Ovary (tissue), 3 donors: ENCODE data around the gene CEP72.

ENCODE experiments used
- CTCF ChIP-seq, 3 donors: fragments of 450-650 bp in 2 of 3; fragments of 200-600 bp in 1 of 3; IDR thresholded peaks; one replicate each; pipeline versions ENCODE4 v1.5.1 to v1.8.0; 2016 to 2022; ENCODE audit warnings: antibody characterized with exemption in 3 of 3, mild to moderate bottlenecking in 1 of 3
- EP300 ChIP-seq: sonication (generic); formaldehyde crosslinking; IDR thresholded peaks from one replicate; pipeline ENCODE4 v1.6.1; 2017; ENCODE audit warnings: antibody characterized with exemption
- POLR2A ChIP-seq: fragments of 450-650 bp; IDR thresholded peaks from one replicate; pipeline ENCODE4 v1.6.1; 2017; ENCODE audit warnings: antibody characterized with exemption, mild to moderate bottlenecking, moderate library complexity
- donor health status: DM: no; HTN: no; CAD: no.

GRCh38 chr5:659496-660263 lies 47.5 kb downstream of the CEP72 start:
- no peak for TF ChIP-seq CTCF (IDR thresholded peaks at IDR 0.05)
- no peak for TF ChIP-seq POLR2A
- TF ChIP-seq EP300, result no peak
